A549 (cell line): ENCODE results near the gene PHC1.

Experiments
- BHLHE40 ChIP-seq: IDR thresholded peaks from 2 replicates; pipeline ENCODE4 v1.6.1; 2012; ENCODE audit warnings: low read depth, low read length, inconsistent platforms
- EP300 ChIP-seq, 2 experiments: fragments of >200 bp; sonication (Bioruptor Twin); formaldehyde crosslinking; IDR thresholded peaks; 2 replicates in 1 of 2; 3 replicates in 1 of 2; pipeline ENCODE4 v1.6.1; 2016 to 2017
- MAFK ChIP-seq: fragments of 450-650 bp; IDR thresholded peaks from 2 replicates; pipeline ENCODE4 v1.6.1; 2014; ENCODE audit not compliant: partially characterized antibody
- MYC ChIP-seq: IDR thresholded peaks from 2 replicates; pipeline ENCODE4 v1.6.1; 2012; ENCODE audit warnings: mild to moderate bottlenecking, inconsistent platforms, low read length, improper control_type of control experiment, borderline replicate concordance
- PBX3 ChIP-seq: IDR thresholded peaks from 2 replicates; pipeline ENCODE4 v1.6.1; 2012
- POLR2AphosphoS2 ChIP-seq: conservative IDR thresholded peaks from 2 replicates; pipeline ENCODE4 v1.6.1; 2012; ENCODE audit warnings: low read length, improper control_type of control experiment, inconsistent platforms
- RAD21 ChIP-seq, 2 experiments: fragments of >200 bp in 1 of 2; sonication (Bioruptor Twin) in 1 of 2; formaldehyde crosslinking in 1 of 2; IDR thresholded peaks in 1 of 2; conservative IDR thresholded peaks in 1 of 2; 2 replicates in 1 of 2; 3 replicates in 1 of 2; pipeline ENCODE4 v1.6.1; 2012 to 2018; ENCODE audit warnings: inconsistent platforms in 1 of 2
- RFX5 ChIP-seq: fragments of 450-650 bp; IDR thresholded peaks from 2 replicates; pipeline ENCODE4 v1.7.1; 2014; ENCODE audit warnings: antibody characterized with exemption, mild to moderate bottlenecking, moderate library complexity
- TF ChIP-seq, protein P1 (sequence below): fragments of 450-650 bp; IDR thresholded peaks from 2 replicates; pipeline ENCODE4 v1.6.1; 2014; ENCODE audit warnings: antibody characterized with exemption
- TF ChIP-seq, protein P2 (sequence below): fragments of >200 bp; sonication (Bioruptor Twin); formaldehyde crosslinking; IDR thresholded peaks from 3 replicates; pipeline ENCODE4 v1.5.1; 2016
- TF ChIP-seq, protein P3 (sequence below): IDR thresholded peaks from 2 replicates; pipeline ENCODE4 v1.6.1; 2012

DNA sequence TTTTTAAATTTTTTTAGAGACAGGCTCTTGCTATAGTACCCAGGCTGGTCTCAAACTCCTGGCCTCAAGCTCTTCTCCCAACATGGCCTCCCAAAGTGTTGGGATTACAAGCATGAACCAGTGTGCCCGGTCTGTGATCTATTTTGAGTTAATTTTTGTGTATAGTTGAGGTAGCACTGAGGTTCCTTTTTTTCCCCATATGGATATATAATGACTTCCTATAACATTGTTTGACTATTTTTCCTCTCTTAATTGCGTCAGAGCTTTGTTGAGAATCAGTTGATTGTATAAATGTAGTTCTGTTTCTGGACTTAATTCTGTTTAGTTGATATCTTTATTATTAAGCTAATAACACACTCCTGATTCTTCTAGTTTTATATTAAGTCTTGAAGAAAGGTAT is 43.8 kb downstream of the PHC1 start:
- no peak for TF ChIP-seq RFX5
- TF ChIP-seq BHLHE40 = no peak
- TF ChIP-seq, protein P1, sequence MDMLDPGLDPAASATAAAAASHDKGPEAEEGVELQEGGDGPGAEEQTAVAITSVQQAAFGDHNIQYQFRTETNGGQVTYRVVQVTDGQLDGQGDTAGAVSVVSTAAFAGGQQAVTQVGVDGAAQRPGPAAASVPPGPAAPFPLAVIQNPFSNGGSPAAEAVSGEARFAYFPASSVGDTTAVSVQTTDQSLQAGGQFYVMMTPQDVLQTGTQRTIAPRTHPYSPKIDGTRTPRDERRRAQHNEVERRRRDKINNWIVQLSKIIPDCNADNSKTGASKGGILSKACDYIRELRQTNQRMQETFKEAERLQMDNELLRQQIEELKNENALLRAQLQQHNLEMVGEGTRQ = no peak
- TF ChIP-seq POLR2AphosphoS2 = no peak
- no peak for TF ChIP-seq PBX3
- TF ChIP-seq, protein P2, sequence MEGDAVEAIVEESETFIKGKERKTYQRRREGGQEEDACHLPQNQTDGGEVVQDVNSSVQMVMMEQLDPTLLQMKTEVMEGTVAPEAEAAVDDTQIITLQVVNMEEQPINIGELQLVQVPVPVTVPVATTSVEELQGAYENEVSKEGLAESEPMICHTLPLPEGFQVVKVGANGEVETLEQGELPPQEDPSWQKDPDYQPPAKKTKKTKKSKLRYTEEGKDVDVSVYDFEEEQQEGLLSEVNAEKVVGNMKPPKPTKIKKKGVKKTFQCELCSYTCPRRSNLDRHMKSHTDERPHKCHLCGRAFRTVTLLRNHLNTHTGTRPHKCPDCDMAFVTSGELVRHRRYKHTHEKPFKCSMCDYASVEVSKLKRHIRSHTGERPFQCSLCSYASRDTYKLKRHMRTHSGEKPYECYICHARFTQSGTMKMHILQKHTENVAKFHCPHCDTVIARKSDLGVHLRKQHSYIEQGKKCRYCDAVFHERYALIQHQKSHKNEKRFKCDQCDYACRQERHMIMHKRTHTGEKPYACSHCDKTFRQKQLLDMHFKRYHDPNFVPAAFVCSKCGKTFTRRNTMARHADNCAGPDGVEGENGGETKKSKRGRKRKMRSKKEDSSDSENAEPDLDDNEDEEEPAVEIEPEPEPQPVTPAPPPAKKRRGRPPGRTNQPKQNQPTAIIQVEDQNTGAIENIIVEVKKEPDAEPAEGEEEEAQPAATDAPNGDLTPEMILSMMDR = no peak
- TF ChIP-seq MAFK = no peak
- no peak for TF ChIP-seq RAD21 (conservative IDR thresholded peaks at IDR 0.05 in 1 of 2, IDR thresholded peaks at IDR 0.05 in 1 of 2)
- TF ChIP-seq MYC = no peak
- TF ChIP-seq EP300 (IDR thresholded peaks at IDR 0.05) = no peak
- TF ChIP-seq, protein P3, sequence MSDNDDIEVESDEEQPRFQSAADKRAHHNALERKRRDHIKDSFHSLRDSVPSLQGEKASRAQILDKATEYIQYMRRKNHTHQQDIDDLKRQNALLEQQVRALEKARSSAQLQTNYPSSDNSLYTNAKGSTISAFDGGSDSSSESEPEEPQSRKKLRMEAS = no peak
